Activated CD4-positive, alpha-beta T cell treated with anti-CD3 and anti-CD28 coated beads, Interleukin-2, amount 50 U/mL, for 24 hours (primary cell): Measurements from ENCODE around the gene NBPF1.
"Not testable (repeated sequence)": the region's sequence is repeated elsewhere in the genome, so short reads cannot be mapped to it uniquely, and the experiment has no call there.

ENCODE experiments used
- DNase-seq, 2 donors: peaks; one replicate each; pipeline ENCODE4 v3.0.0-alpha.2; 2020; ENCODE audit warnings: low read depth in 1 of 2, low spot score in 1 of 2

The NBPF1 gene

GRCh38 chr1:16607853-16608815, 5.2 kb downstream of the NBPF1 start:
- not testable (repeated sequence) for DNase-seq

GRCh38 chr1:16607433-16607851, 5.9 kb downstream of the NBPF1 start:
- DNase-seq: no peak

GRCh38 chr1:16606666-16607432, 6.5 kb downstream of the NBPF1 start:
- DNase-seq: not testable (repeated sequence)

- DNase-seq: no peak
Measured at GRCh38 chr1:16605532-16606505, 7.5 kb downstream of the NBPF1 start.

- DNase-seq: no peak
Measured at GRCh38 chr1:16605213-16605525, 8.2 kb downstream of the NBPF1 start.

DNA sequence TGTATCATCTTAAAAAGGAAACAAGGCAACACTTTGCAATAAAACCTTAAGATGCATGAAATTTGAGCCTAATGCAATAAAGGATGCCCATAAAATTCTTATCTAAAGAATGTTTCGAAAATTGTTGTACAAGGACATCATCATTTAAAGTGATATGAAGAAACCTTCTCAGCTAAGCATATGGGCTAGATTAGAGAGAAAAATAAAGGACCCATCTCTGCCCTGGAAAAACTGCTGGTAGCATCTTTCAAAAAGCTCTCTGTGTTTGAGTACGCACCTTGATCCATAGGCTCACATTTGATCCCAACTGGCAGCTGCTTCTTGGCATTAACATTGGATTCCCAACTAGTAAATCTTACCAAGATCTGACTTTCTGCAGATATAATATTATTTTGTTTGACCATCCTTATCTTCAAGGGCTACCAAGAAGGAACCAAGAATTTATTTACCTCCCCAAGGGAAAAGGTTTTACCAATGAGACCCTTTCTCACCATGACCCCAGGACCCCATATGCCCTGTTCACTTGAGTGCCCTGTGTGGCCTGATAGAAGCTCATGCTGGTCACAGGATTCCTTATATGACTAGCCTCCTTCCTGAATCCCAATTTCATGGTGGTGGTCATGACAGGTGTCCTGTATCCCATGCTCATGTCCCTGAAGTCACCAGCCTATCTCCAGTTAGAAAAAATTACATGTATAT, 8.7 kb downstream of the NBPF1 start:
- not testable (repeated sequence) for DNase-seq

GRCh38 chr1:16603623-16604022, 9.7 kb downstream of the NBPF1 start:
- DNase-seq: not testable (repeated sequence)

DNA sequence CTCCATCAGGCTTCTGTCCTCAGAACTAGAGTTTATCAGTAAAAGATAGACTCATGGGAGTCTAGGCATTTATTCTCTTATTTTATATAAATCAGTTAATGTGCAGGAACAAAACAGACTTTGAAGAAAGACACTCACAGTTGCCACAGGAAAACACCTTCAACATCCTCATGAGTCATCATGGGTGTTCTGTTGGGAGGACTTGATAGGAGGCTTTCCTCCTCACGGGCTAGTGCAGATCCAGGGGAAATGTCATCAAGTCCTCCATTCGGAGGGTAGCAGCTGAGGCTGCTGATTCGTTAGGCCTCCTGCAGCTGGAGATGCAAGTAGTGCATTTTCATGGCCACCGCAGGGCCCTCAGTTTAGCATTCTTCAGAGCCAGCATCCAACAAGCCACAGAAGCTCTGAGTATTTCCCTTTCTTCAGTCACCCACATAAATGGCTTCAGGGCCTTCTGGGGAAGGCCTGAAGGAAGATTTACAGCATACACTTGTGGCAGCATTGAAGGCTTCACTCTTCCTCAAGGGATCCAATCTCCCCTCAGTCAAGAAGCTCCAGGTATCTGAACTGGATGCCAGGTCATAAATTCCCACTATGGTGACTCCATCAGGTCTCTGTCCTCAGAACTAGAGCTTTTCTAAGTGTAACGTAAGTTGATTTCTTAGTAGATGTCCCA, 10.9 kb downstream of the NBPF1 start:
- not testable (repeated sequence) for DNase-seq

DNA sequence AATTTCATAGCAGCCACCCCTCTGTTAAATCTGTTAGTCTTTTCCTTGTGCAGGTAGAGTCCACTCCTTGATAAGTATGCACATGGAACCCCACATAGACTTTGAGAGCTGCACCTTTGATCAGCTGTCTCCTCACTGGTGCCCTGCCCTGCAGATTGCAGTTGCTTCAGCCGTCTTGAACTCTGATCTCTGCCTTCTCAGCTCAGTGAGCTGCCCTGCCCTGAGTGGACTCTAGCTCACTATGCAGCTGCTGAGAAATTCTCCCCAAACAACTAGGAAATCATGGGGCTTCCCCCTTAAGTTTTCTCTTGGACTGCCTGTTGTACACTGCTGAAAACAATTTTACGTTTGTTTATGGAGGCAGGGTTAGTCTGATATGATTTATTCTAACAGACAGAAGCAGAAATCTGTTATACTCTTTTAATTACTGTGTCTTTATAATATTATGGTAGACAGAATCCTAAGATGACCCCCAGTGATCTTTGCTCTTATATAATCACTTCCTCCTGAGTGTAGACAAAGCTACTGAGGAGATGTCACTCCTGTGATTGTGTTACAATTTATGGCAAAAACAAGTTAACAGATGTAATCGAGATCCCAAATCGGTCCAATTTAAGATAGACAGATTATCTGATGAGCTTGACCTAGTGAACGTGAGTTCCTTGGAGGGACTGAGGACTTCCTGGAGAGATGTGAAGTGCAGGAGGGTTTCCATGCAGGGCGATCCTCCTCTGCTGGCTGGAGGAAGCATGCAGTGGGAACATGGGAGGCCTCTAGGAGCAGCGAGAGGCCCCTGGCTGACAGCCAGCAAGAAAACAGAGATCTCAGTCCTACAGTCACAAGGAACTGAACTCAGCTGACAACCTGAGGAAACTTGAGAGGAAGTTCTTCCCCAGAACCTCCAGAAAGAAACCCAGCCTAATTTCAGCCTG, 12.2 kb downstream of the NBPF1 start:
- DNase-seq: not testable (repeated sequence)

DNA sequence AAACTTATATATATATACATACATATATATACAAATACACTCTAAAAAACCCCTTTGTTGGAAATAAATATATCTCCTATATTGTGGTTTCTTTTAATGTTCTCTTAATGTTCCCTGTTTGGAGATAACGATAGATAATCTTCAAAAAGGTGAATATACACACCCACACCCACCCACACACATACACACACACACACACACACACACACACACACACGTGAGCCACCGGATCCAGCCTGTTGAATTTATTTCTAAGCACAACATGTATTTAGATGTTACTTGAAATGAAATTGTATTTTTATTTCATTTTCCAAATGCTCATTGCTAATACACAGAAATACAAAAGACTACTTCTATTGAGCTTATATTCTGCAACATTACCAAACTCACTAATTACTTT, 14.0 kb downstream of the NBPF1 start:
- not testable (repeated sequence) for DNase-seq

GRCh38 chr1:16595216-16595615, 18.1 kb downstream of the NBPF1 start:
- DNase-seq: not testable (repeated sequence)

DNA sequence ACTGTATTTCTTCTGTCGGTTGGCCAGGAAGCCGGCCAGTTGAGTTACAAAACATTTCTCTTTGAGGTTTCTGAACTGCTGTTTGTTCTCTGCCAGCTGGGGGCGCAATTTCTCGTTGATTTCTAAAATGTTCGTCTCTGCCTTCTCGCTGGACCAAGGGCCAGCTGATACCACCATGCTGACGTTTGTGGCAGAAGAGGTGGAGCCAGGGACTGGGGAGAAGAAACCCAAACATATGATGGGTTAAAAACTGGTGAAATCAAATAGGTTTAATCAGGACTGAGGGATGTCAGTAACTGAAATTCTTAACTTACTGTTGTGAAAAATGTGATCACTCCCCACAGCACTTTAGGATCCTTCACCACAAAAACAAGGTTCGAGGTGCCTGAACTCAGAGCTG, 21.5 kb downstream of the NBPF1 start:
- not testable (repeated sequence) for DNase-seq

DNA sequence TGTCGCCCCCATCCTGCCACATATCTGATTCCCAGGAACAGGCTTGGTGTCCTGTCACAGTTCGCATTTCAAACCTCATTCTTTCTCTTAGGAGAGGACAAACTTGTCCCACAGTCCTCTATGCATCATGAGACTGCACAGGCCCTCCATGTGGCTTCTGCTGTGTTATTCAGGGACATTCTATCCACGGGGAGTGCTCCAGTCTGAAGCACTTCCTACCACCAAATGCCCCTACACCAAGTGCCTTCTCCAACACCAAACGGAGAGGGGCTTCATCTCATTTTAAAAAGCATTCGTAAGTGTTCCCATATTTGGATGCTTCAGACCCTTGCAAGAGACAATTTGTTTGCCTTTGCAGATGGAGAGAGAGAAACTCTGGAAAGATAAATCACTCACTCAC, 25.3 kb downstream of the NBPF1 start:
- not testable (repeated sequence) for DNase-seq

- not testable (repeated sequence) for DNase-seq
Measured at GRCh38 chr1:16587639-16588038, 25.7 kb downstream of the NBPF1 start.

DNA sequence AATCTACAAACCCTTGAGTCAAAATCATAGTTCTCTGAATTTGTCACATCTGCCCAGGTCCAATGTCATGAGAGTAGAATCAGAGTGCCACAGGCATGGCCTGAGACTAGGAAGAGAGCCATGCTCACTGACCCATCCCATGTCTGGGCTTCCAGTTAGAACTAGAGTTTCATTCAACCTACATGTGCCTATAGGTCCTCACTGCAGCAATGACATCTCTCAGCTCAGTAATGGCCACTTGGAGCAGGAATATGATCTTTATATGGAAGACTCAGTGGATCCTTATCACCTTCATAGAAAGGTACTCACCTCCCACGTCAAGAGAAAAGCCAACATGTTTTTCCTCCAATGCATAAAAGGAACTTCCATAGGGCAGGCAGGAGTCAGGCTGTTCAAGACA, 48.0 kb downstream of the NBPF1 start:
- not testable (repeated sequence) for DNase-seq

DNA sequence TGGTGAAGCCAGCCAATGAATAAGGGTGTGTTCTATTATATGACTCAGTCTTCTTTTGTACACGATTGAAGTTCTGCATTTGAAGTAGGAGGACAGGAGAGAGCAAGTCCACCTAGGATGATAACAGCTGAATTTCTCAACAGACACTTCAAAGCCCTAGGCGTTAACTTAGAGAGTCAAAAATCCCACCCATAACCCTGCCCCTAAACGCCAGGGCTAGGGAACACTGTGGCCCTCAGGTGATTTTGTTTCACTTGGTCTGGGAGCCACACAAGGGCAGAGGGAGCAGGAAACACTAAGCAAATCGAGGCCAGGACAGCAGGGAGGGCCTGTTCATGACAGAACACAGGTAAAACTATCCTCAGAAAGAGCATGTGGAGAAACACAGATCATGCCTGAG, 52.3 kb downstream of the NBPF1 start:
- not testable (repeated sequence) for DNase-seq

DNA sequence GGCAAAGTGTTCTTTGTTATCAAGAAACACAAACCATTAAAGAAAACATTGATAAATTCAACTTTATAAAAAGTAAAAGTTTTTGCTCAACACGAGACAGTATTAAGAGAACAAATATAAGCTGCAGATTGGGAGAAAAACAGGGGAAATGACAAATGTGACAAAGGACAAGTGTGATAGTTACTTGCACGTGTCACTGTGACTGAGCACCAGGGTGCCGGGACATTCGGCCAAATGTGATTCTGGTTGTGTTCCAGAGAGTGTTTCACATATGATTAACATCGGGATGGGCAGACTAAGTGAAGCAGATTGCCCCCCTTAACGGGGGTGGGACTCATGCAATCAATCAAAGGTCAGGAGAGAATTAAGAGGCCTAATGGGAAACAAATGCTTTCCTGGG, 52.9 kb downstream of the NBPF1 start:
- not testable (repeated sequence) for DNase-seq

- not testable (repeated sequence) for DNase-seq
Measured at GRCh38 chr1:16559688-16560087, 53.7 kb downstream of the NBPF1 start.

GRCh38 chr1:16557034-16557433, 56.3 kb downstream of the NBPF1 start:
- not testable (repeated sequence) for DNase-seq
